Mucosa of descending colon (tissue), 3 donors: ENCODE measurements around the gene STAT2. TPM values are rescaled to one million over a fixed set of nuclear protein-coding genes. Genes with fewer than 3 reads are reported as not detected.

Experiments used
- ATAC-seq: fragments of 200-7000 bp; cut with Tn5 transposase; one replicate; pipeline ENCODE4 v1.9.1; 2020; ENCODE audit warnings: mild to moderate bottlenecking, moderate library complexity
- DNase-seq, 3 donors: peaks; one replicate each; pipeline ENCODE4 v3.0.0-alpha.2; 2020
- H3K36me3 ChIP-seq: fragments of 200-600 bp; one replicate; pipeline ENCODE4 v1.8.0; 2021; ENCODE audit warnings: low read depth, mild to moderate bottlenecking
- H3K4me1 ChIP-seq: fragments of 200-600 bp; one replicate; pipeline ENCODE4 v1.8.0; 2021; ENCODE audit warnings: low read depth, mild to moderate bottlenecking
- H3K4me3 ChIP-seq: fragments of 200-600 bp; one replicate; pipeline ENCODE4 v1.8.0; 2021; ENCODE audit warnings: mild to moderate bottlenecking
- H3K9me3 ChIP-seq: fragments of 200-600 bp; one replicate; pipeline ENCODE4 v1.8.0; 2021; ENCODE audit warnings: mild to moderate bottlenecking
- intact Hi-C, 2 donors: fragments of 100-400 bp; cut with DNase I in 1 of 2; cut with micrococcal nuclease in 1 of 2; formaldehyde crosslinking; loops; one replicate each; pipeline versions ENCODE4 v1.11.0 to v1.11.1; 2022; cut with DNase I, micrococcal nuclease
- total RNA-seq, 3 donors: library from RNA; stranded (reverse); fragmentation: NEBNext Ultra II Directional in 2 of 3; extraction: Animal tissue kit (Norgen Biotek cat#: 25700) in 2 of 3; gene quantifications; one replicate each; pipeline versions ENCODE4 v1.2.1 to v1.2.4, GENCODE V29; 2021 to 2023
- TF ChIP-seq, protein P1 (sequence below): fragments of 200-600 bp; IDR thresholded peaks from one replicate; pipeline ENCODE4 v1.8.0; 2022; ENCODE audit warnings: antibody characterized with exemption, mild to moderate bottlenecking
- donor health status: DM: no; HTN: no; CAD: no; lungs with moderate emphysema.
- donor health status: DM: no; HTN: no; CAD: no.
- donor health status: DM: no; HTN: yes; CAD: no.

Gene STAT2
- total RNA-seq, 3 donors from 2014 or later = 82.9 to 112 (median 95.7) TPM

DNA sequence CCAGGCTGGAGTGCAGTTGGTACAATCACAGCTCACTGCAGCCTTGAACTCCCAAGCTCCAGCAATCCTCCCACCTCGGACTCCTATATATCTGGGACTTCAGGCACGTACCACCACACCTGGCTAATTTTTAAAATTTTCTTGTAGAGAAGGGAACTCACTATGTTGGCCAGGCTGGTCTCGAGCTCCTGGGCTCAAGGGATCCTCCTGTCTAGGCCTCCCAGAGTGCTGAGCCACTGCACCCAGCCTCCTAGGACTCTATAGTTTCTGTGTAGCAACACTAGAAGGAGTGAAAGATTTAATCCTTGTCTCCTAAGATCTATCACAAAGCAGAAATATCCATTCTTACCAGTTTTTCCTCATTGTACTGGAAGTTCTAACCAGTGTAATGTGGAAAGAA lies 7.0 kb upstream of the STAT2 start:
- Histone ChIP-seq H3K4me1 (no peaks in the 10 kb centered on the region), H3K4me3 (no peak overlapping the region), H3K9me3 (no peaks in the 10 kb centered on the region), H3K36me3 (no peaks in the 10 kb centered on the region)
- TF ChIP-seq, protein P1, sequence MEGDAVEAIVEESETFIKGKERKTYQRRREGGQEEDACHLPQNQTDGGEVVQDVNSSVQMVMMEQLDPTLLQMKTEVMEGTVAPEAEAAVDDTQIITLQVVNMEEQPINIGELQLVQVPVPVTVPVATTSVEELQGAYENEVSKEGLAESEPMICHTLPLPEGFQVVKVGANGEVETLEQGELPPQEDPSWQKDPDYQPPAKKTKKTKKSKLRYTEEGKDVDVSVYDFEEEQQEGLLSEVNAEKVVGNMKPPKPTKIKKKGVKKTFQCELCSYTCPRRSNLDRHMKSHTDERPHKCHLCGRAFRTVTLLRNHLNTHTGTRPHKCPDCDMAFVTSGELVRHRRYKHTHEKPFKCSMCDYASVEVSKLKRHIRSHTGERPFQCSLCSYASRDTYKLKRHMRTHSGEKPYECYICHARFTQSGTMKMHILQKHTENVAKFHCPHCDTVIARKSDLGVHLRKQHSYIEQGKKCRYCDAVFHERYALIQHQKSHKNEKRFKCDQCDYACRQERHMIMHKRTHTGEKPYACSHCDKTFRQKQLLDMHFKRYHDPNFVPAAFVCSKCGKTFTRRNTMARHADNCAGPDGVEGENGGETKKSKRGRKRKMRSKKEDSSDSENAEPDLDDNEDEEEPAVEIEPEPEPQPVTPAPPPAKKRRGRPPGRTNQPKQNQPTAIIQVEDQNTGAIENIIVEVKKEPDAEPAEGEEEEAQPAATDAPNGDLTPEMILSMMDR = no peak
- ATAC-seq = no peak
- intact Hi-C loops = no loop called here
- no peak for DNase-seq

DNA sequence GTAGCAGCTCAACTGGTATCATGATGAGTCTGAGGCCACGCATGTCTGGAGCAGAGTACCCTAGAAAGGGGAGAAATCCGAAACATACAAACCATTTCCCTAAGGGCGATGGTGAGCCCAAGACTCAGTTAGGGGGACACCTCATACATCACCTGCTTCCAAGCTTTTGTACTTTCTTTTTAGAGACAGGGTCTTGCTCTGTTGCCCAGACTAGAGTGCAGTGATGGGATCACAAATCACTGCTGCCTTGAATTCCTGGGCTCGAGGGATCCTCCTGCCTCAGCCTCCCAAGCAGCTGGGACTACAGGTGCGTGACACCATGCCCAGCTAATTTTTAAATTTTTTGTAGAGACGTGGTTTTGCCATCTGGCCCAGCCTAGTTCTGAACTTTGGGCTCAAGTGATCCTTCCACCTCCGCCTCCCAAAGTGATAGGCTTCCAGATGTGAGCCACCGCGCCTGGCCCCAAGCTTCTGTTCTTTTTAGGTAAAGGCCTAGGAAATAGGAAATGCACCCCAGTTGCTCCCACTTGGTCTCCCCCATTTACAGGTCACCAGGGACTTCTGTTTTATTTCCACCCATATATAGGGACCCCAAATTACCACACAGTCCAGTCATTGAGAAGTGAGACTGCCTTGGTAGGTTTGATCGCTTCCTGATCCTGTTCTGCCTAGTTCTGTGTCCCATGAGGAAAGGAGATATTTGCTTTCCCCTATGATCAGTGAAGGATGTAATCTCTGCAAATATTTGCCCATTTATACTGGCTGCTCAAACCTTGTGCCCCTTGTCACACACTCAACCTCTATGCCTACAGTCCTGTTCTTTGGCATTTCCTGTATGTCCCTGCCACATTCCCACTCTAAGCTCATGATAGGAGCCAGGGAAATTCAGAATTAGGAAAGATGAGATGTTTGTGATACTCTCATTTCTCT lies 2.5 kb upstream of the STAT2 start, which contains the start of gene APOF:
Gene APOF (minus strand): TSS at position 728 of the 930 bp plus-strand sequence. CDS start 112 bp downstream, at position 616.
- ATAC-seq (no peak), DNase-seq (no peak)
- Histone ChIP-seq H3K9me3 (no peaks in the 10 kb centered on the region), H3K4me1 (peaks cover 10% of the 10 kb centered on the region), H3K36me3 (no peaks in the 10 kb centered on the region), H3K4me3 (no peak within 1 kb of the TSS)
- TF ChIP-seq, protein P1 = no peak
- intact Hi-C loops = no loop called here

DNA sequence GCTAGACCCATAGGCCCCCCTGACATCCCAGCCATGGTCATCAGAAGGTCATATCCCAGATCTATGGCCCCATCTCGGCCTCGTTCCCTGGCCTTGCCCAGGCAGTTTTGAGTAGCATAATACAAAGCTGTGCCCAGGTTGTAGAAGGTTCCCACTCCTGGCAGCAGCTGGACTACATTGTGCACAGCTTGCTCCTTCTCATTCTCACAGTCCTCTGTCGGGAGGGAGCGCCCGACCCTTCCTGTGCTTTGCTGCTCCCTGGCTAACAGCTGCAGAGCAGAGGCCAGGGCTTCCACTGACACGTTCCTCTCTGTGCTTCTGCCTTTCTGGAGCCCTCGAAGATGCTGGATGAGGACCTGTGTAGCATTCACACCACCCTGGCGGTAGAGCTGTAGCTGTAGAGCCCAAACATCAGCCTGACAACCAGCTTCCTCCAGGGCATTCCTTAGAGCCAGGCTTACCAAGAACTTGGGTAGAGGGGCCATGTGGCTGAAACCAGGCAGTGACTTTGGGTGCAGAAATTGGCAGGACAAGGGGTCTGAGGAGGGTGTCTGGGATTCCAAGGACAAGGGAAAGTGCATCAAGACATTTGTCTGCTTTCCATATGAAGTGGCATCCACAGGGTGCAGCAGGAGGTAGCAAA lies 1.7 kb upstream of the STAT2 start:
- DNase-seq (peak in 1 of 3 donors; percentile 26), ATAC-seq (no peak)
- H3K4me1 ChIP-seq = peaks cover 10% of the 10 kb centered on the region
- no peaks in the 10 kb centered on the region for H3K36me3 ChIP-seq
- H3K9me3 ChIP-seq = no peaks in the 10 kb centered on the region
- no peak overlapping the region for H3K4me3 ChIP-seq
- intact Hi-C loops = no loop called here
- TF ChIP-seq, protein P1 = no peak

DNA sequence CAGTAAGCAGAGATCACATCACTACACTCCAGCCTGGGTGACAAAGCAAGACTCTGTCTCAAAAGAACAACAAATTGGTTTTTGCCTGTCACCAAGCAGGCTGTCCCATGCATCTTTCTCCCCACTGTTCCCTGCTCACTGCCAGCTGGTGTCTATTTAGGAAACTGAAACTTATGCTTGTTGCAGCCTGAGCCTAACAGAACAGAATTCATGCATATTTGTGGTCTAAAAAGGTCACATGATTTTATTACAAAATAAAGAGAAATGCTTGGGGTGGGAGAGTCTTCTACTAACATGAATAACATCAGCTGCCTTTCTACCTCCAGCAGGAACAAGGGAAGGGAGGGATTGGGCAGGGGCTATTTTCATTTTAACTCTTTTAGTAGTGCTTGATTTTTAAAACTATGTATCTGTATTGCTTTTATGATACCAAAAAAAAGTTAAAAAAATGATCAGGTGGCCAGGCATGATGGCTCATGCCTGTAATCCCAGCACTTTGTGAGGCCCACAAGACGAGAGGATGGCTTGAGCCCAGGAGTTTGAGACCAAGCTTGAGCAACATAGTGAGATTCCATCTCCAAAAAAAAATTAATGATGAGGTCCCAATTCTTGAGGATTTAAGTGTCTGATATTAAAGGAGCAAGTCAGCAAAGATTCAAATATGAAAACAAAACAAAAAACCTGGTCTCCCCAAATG lies 923 bp downstream of the STAT2 start:
- intact Hi-C loops = no loop called here
- ATAC-seq = no peak

DNA sequence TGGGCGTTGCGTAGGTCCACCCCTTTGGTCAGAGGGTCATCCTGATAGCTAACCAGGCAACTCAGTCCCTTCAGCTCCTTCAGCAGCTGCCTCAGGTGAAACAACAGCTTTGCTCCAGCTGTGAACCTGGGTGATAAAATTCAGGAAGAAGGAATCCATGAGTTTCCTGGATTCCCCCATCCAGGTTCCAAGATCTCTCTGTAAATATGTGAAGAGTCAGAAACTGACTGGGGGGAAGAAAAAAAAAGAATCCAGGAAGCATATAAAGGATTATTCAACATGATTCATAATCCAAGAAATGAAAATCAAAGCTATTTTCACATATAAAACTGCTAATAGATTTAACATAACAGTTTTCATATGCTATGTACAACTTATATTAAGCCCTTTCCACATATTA lies 8.6 kb downstream of the STAT2 start:
- H3K9me3 ChIP-seq = no peaks in the 10 kb centered on the region
- no peak for ATAC-seq
- no peak for DNase-seq
- TF ChIP-seq, protein P1 = no peak
- H3K4me1 ChIP-seq = no peaks in the 10 kb centered on the region
- no peak overlapping the region for H3K4me3 ChIP-seq
- peaks cover 20% of the 10 kb centered on the region for H3K36me3 ChIP-seq
- intact Hi-C loops = no loop called here

More for the DNA sequence above, 923 bp downstream of the STAT2 start:
- TF ChIP-seq, protein P1 = no peak
- peaks cover 10% of the 10 kb centered on the region for H3K4me1 ChIP-seq
- no peak overlapping the region for H3K4me3 ChIP-seq
- no peaks in the 10 kb centered on the region for H3K36me3 ChIP-seq
- peak in 1 of 3 donors; percentile 23 for DNase-seq
- no peaks in the 10 kb centered on the region for H3K9me3 ChIP-seq
